ENCODE data around the gene GZMM. TPM values are rescaled to one million over a fixed set of nuclear protein-coding genes. Genes with fewer than 3 reads are reported as not detected.

The GZMM gene
- total RNA-seq, 4 donors from 2014 or later, result 0.88 TPM; not detected in 3

DNA sequence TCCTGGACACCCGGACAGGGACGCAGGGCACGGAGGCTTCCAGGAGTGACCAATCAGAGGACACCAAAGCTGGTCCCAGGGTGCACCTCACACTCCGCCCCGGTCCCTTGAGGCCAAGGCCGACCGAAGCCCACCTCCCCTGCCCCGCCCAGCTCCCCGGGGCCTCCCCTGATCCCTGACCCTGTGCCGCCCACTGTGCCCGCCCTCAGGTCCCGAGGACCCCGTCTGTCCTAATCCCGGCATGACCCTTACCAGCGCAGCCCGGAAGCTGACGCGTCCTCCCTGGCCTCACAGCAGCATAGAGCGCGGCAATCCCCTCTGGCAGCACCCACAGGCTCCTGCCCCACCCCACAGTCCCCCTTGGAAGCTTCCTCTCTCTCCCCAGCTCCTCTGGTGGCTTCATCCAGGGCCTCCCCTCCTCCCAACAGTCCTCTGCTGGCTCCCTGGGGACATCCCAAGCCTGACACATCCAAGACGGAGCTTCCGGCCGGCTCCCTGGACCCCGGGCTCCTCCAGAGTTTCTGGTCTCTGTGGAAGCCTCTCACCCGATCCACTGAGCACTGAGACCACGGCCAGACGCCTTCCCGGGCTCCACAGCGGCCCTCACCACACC, 19.7 kb upstream of the GZMM start:
- TF ChIP-seq, protein P1, sequence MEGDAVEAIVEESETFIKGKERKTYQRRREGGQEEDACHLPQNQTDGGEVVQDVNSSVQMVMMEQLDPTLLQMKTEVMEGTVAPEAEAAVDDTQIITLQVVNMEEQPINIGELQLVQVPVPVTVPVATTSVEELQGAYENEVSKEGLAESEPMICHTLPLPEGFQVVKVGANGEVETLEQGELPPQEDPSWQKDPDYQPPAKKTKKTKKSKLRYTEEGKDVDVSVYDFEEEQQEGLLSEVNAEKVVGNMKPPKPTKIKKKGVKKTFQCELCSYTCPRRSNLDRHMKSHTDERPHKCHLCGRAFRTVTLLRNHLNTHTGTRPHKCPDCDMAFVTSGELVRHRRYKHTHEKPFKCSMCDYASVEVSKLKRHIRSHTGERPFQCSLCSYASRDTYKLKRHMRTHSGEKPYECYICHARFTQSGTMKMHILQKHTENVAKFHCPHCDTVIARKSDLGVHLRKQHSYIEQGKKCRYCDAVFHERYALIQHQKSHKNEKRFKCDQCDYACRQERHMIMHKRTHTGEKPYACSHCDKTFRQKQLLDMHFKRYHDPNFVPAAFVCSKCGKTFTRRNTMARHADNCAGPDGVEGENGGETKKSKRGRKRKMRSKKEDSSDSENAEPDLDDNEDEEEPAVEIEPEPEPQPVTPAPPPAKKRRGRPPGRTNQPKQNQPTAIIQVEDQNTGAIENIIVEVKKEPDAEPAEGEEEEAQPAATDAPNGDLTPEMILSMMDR (IDR thresholded peaks at IDR 0.05; ENCODE audit: low read depth), result no peak

DNA sequence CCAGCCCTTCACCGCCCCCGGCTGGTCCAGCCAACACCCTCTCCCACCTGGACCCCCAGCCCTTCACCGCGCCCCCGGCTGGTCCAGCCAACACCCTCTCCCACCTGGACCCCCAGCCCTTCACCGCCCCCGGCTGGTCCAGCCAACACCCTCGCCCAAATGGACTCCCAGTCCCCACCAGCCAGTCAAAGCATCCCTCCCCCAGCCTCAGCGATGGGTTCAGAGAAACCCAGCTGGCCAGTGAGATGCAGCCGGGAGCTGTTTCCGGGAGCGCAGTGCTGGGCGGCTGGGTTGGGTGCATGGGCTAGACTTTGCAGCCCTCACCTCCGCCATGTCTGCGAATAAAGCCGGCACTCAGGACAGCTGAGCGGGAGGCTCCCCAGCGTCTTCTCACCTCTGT, 18.8 kb upstream of the GZMM start:
- TF ChIP-seq, protein P1 (IDR thresholded peaks at IDR 0.05; ENCODE audit: low read depth), result no peak

DNA sequence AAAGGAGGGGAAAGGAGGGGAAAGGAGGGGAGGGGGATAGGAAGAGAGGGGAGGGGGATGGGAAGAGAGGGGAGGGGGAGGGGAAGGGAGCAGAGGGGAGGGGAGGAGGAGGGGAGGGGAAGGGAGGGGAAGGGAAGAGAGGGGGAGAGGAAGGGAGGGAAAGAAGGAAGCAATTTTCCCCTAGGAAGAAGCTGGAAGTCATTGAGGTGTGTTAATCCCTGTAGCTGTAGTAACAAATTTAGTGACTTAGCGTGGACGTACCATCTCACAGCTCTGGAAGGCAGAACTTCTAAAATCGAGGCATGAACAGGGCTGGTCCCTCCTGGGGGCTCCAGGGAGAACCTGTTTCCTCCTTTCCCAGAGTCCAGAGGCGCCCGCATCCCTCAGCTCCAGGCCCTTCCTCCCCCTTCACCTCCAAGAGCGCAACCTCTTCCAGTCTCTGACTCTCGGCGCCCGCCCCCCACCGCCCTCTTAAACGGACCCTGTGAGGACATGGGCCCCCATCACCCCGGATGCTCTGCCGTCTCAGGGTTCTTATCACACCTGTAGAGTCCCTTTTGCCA, 17.9 kb upstream of the GZMM start:
- TF ChIP-seq, protein P1 (IDR thresholded peaks at IDR 0.05; ENCODE audit: low read depth), result no peak

DNA sequence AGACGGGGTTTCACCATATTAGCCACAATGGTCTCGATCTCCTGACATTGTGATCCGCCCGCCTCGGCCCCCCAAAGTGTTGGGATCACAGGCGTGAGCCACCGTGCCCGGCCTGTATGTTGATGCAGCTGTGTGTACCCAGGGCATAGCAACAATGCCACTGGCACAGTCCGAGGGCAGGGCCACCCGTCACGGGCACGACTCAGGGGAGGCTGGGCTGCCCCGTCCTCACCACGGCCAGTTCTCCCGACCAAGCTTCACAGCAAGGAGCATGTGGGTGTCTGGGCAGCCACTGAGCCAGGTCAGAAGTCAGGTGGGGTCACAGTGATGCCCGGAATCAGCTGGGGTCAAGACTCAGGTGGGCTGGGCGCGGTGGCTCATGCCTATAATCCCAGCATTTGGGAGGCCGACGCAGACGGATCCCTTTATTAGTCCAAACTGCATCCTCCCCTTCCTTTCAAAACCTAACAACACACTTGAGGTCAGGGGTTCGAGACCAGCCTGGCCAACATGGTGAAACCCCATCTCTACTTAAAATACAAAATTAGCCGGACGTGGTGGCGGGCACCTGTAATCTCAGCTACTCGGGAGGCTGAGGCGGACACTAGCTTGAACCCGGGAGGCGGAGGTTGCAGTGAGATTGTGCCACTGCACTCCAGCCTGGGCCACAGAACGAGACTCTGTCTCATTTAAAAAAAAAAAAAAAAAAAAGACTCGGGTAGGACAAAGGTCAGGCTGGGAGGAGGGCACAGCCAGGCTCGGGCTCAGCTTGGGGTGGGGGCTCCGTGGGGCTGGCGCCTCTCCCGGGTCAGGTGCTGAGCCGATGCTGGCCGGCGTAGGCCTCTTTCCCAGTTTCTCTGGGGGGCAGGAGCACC, 13.5 kb upstream of the GZMM start:
- TF ChIP-seq, protein P1 (IDR thresholded peaks at IDR 0.05; ENCODE audit: low read depth), result no peak

DNA sequence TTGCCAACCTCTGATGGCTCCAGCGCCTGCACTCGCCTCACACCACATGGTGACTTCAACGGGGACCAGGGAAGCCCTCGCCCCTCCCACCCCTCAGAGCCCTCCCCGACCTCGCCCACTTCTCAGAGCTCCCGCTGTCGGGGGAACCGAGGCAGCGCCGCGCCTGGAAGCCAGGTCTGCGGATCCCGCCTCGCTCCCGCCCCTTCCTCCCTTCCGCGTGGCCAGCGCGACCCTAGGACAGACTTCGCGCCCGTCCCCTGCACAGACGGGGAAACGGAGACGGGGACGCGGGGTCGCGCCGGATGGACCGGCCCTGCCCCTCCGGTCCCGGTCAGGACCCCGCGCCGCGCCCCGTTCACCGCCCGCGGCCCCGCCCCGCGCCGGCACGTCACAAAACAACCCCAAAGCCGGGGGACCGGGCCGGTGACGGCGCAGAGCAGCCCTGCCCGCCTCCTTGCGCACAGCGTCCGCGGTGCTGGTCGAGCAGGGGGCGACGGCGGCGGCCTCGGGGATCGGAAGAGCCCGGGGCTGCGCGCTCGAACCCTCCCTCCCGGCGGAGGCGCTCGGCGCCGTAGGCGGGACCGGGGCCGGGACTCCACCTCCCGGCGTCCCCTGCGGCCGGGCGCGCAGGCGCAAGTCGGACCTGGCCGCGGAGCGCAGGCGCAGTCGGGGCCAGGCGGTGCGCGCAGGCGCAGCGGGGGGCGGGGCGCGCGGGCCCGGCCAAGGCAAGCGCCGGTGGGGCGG, 12.7 kb upstream of the GZMM start:
- TF ChIP-seq, protein P1 (IDR thresholded peaks at IDR 0.05; ENCODE audit: low read depth), result no peak

DNA sequence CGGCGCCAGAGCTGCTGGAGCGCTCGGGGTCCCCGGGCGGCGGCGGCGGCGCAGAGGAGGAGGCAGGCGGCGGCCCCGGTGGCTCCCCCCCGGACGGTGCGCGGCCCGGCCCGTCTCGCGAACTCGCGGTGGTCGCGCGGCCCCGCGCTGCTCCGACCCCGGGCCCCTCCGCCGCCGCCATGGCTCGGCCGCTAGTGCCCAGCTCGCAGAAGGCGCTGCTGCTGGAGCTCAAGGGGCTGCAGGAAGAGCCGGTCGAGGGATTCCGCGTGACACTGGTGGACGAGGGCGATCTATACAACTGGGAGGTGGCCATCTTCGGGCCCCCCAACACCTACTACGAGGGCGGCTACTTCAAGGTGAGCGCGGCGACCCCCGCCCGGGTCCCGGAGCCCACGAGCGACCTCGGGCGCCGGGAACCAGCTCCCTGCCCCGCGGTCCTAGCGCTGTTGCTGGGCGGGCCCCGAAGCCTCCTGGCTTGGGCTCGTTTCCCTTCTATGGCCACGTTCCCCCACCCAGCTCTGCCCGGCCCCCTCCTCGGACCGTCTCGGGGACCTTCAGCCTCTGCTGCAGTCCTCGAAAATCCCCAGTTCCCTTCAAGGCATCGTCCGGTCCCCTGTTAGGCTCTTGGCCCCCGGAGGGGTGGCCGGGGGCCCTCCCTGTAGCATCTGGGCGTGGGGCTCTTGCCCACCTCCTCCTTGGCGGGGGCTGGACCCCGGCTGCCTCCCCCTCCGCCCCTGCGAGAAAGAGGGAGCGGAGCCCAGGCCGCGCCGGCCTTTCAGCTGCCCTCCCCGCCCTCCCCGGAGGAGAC, 11.9 kb upstream of the GZMM start, which contains the start of gene CDC34:
CDC34 (plus strand) TSS at position 8 of the 808 bp plus-strand sequence; CDS start at position 180, 172 bp downstream.
- TF ChIP-seq, protein P1 (IDR thresholded peaks at IDR 0.05; ENCODE audit: low read depth), result no peak

Measured in subcutaneous adipose tissue (tissue), 4 donors.